ENCODE data around the gene ZDHHC19.
A peak's percentile ranks its signal among the peaks of the same experiment; 100 is the strongest.
"Not testable (repeated sequence)": the region's sequence is repeated elsewhere in the genome, so short reads cannot be mapped to it uniquely, and the experiment has no call there.

Gene ZDHHC19

DNA sequence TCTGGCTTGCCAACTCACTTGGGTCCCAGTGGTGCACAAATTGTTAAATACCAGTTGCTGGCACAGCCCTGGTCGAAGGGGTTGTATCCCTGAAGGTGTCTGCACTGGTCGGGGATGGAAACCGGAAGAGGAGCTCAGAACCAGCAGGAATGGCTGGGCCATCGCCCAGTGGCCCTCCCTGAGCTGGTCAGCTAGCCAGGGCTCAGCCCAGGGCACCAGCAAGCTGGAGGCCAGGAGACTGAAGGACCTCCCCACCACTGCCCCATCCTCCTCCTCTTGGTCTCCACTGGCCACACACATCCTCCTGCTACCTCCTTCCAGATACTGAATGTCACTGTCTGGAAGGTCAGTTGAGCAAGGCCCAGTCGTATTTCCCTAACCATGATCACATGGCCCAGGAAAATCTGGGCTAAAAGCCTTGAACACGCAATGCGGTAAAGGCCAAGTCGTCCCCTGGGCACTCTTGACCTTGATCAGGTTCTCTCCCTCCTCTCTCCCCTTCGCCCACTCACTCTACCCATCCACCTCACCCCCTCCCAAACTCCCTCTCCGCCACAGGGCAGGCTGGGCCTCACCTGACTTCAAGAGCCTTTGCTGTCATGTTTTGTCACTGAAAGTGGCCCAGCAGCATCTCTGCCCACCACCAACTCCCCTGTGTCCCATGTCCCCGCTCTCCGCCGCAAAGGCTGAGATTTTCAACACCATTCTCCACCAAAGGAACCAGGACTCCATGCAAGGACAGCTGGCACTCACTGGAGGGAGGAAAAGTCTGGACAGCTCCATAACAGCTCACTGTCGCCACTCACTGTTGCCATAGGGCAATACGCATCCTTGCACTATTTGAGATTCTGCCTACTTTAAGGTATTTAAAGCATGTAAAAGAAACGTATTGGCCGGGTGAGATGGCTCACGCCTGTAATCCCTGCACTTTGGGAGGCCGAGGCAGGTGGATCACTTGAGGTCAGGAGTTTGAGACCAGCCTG, 12.1 kb downstream of the ZDHHC19 start:
- peak; percentile 58 for DNase-seq

DNA sequence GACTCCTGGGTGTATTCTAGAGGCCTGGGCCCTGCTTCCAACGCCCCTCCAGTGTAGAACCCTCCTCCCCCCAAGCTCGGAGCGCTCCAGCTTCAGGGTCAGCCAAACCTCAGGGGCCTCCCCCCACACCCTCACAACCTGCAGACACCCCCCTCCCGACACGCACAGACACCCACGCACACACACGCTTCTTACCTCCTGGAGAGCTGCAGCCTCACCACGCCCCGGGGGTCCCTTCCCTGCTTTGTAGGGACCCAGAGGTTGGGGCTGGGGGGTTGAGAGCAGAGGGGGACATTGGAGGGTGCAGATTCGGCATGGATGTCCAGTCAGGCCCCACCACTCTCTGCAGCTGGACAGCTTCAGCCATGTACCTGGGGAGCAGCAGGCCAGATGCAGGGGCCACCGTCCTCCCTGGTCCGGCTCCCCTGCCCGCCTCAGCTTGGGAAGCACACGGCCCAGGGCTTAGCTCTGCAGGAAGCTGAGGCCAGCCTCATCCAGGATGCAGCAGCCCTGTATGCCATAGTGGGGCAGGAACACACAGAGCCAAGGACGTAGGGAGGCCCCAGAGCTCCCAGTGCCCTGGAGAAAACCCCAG, 13.0 kb downstream of the ZDHHC19 start:
- no peak for DNase-seq

DNA sequence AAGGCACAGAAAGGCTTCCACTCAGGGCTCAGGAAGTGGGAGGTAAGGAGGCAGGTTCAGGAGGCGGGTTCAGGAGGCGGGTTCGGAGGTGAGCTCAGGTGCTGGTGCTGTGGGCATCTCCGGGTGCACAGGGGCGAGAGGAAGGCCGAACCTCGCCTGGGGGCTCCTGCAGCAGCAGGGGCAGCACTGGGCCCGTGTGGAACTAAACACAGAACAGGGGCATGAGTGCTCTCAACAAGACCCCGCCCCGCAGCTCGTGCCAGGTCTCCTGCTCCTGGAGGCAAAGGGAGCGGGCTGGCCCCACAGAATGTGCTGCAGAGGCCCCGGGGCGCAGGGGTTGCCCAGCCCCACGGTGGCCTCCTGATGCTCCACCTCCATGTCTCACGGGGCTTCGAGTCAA, 13.7 kb downstream of the ZDHHC19 start:
- DNase-seq: no peak

DNA sequence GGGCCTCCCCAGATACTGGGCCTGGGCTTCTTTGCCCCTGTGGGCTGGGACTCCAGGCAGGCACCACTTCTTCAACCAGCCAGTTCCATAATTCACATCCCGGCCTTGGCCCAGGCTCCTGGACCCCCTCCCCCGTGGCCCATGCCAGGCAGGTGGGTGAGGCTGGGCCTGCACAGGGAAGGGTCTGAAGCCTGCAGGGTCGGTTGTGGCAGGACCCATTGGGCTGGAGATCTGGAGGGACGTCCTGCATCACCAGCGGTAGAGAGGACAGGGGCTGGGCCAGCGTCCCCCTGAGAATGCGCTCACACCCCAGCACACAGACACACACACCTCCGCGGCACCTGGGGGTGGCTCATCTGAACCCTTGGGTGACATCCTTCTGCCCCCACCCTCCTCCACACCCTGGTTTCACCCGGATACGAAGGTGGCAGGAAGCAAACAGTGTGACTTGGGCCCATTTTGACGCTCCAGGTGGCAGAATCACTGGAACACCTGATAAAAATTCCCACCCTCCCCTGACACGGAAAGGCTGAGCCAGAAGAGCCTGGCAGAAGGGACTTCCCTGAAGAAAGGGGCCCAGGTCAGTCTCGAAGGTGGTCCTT, 15.4 kb downstream of the ZDHHC19 start:
- no peak for DNase-seq

DNA sequence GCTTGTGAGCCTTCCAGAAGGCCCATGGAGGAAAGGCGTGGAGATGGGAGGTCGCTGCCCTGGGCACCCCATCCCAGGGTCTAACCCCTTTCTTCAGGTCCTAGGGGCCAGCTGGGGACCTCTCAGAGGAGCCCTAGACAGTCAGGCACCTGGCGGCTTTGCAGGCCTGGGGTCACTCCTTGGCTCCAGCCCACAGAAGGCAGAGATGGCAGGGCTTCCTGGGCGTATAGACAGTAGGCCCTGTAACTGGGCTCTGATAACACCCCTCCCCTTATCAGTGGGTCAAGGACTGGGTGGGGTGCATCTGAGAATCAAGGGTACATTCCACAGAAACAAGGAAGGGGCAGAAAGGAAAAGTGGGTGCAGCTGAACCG, 16.7 kb downstream of the ZDHHC19 start:
- DNase-seq: peak; percentile 83

DNA sequence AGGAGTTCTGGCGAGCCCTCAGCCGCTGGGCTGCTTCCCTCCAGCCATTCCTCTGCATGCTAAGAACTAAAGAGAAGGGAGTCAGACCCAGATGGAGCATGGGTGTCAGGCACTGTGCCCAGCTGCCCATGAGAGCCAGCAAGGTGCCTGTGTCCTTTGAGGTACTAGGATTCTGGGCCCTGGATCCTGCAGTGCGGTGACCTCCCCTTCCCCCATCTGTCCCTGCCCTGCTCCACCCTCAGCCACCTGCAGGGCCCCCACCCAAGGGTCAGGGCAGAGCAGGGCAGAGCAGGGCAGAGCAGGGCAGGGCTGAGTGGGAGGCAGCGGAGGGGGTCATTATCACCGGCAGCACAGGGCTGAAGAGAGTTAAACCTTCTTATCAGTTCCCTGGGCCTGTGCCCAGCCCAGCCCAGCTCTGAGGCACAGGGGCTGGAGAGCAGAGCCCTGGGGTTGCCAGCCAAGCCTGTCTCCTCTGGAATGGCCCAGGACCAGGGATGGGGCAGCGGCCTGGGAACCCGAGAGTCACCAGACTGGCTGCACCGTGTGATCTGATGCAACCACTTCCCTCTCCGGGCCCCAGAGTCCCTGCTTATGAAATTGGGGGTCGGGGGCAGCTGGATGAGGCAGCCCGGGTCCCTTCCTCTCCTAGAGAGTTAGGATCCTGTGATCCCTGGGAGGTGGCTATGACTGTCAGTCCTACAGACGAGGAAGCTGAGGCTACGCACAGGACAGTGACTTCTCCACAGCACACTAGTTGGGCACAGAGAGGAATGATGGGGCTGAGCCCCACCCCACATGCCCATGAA, 17.3 kb downstream of the ZDHHC19 start:
- DNase-seq: peak; percentile 97

DNA sequence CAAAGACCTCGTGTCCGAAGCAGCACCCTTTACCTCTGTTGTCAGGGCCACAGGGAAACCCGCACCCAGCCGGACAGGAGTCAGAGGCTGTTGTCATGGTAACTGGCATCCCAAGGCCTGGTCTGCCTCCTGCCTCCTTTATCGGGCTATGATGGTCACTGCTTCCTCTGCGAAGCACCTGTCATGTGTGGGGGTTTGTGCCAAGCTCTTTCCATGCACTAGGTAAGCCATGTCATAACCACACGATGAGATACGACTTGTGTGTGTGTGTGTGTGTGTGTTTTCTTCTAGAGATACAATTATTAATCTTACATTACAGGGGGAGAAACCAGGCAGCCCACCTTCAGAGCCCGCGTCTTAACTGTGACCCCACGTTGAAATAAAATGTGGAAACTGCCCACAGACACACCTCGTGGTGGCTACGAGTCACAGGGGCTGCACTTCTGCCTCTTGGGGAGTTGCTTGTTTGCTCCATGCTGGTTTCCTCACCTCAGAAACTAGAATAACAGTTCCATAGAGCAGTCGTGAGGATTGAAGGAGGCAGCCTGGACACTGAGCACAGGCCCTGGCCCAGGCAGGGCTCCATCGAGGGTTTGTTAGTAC, 18.0 kb downstream of the ZDHHC19 start:
- DNase-seq: peak; percentile 64

DNA sequence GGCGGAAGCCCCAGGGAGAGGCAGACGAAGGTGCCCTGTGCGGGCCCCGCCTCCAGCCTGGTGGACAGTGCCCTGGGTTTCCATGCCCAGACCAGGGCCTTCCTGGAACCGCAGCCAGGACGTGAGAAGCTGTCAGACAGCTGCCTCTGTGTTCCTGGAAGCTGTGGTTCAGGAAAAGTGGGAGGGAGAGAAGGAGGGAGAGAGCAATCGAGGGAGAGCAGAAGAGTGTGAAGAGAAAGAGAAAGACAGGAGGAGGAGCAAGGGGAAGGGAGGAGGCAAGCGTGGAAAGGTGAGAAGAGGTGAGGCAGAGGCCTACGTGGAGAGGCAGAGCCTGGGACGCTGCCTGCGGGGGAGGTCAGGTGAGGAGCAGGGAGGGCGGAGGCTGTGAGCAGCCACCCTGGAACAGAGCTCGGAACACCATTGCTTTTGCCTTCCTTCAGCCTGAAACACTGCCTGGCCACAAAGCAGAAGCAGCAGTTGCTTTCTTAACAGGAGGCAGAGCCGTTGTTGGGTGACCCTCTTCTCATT, 18.6 kb downstream of the ZDHHC19 start:
- peak; percentile 68 for DNase-seq

DNA sequence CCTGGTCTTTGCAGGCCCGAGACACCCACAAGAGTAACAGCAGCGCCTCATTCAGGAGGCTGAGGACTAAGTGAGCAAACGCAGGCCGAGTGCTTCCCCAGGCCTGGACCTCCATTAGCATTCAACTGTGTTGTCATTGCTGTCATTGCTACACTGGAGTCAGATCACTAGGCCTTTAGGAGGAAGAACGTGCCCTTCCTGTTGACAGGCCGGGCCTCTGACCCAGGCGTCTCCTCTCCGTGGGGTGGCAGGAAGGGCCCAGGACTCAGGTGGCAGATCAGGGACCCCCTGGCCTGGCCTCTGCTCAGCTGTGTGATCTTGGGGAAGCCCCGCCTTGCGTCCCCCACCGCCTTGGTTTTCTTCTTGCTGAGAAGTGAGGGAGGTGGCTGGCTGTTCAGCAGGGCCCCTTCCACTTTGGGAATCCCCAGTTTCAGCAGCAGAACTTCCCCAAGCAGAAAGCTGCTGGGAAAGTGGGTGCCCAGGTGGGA, 19.1 kb downstream of the ZDHHC19 start:
- DNase-seq: peak; percentile 74

DNA sequence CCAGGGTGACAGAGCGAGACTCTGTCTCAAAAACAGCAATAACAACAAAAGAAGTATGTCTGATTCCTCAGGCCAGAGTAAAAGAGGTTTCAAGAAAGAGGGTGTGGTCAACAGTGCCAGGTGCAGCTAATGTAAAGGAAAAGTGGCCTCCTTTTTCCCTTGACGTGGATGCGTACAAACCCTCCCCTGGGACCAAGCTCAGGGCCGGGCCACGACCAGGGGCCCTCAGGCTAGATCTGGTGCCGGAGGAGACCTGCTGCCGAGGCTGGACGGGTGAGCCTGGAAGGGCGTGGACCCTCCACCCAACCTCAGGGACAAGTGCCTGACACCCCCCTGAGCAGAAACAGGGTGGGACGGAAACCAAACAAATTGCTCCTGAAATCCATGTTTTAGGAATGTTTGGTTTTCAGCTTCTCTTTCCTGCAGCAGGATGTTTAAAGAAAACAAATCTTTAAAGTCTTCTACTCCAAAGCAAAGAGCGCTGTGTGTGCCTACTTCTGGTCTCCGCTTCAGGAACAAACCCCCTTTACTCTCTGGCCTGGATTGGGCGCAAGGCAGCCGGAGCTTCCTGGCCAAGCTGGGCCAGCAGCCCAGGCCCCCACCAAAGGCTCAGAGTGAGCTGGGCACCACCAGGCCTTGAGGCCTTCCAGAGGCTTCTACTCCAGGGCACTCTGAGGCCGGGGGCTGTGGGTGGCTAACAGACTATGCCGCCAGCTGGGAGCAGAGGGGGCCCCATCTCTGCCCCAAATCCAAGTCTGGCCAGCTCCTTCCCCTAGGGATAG, 21.4 kb downstream of the ZDHHC19 start:
- no peak for DNase-seq

DNA sequence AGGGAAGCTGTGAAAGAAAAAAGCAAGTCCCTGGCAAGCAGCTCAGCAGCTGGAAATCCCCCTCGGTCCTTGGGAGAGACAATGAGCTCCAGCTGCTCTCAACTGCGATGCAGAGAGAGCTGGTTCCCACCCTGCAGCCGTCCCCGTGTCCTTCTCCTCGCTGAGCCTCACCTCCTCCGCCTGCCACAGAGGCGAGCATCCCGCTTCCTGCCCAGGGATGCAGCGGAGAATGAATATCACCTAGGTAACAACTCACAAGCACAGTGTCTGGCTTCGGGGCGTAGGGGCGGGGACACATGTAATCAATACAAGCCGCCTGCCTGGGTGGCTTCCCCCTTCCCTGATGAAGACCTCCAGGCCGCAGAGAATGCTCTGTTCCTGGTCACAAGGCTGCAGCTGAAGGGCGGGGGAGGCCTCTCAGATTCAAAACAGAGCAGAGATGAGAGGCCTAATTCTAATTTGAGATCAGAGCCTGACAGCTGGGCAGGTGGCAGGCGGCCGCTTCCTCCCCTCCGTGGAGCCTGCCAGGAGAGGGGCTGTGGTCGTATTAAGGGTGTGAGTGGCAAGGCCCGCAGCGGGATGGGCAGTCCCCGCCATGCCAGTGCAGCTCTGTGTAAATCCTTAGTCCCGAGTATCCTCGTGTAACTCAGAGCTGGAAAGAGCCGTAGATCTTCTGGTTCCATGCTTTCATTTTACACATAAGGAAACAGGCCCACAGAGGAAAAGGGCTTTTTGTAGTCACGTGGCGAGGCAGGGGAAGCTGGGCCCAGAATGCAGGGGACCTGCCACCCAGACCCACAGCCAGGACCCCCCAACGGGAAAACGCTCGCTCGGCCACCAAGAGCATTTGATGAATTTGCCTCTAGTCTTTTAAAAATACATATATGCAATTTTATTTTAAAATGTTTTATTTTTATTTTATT, 24.3 kb downstream of the ZDHHC19 start:
- peak; percentile 87 for DNase-seq

DNA sequence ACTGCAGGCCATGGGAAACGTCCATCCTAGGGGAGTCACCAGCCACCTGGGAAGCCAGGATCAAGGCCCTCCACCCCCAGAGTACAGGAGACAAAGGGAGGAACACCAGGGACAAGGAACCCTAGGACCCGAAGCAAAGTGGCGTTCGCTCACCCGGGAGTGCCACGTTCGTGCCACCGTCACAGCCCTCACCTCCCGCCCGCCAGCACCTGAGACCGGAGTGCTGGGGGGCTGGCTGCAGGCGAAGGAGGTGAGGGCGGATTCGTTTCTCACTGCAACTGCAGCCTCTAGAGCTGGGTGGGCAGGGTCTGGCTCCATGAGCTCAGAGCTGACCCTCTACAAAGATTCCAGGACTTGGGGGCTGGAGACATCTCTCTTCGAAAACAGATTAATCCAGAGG, 26.3 kb downstream of the ZDHHC19 start:
- DNase-seq: no peak

DNA sequence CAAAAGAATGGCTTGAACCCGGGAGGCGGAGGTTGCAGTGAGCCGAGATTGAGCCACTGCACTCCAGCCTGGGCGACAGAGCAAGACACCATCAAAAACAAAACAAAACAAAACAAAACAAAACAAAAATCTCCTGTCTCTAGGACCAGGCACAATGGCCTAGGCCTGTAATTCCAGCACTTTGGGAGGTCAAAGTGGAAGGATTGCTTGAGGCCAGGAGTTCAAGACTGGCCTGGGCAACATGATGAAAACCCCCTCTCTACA, 27.1 kb downstream of the ZDHHC19 start:
- not testable (repeated sequence) for DNase-seq

DNA sequence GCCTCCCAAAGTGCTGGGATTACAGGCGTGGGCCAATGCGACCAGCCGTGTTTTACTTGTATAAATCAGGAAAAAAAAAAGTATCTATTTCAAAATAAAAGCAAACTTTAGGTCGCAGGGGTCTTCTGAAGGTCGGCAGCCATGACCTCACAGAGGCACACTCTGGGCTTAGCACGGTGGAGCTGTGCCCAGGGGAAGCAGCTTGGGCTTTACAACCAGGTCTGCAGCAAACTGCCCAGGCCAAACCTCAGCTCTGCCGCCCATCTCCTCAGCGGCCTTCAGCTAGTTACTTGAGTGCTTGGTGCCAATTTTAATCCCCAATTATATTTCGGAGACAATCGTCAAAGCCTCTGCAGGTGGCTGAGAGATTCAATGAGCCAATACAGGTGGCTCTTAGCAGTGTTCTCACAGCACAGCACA, 30.1 kb downstream of the ZDHHC19 start:
- DNase-seq: peak; percentile 48

DNA sequence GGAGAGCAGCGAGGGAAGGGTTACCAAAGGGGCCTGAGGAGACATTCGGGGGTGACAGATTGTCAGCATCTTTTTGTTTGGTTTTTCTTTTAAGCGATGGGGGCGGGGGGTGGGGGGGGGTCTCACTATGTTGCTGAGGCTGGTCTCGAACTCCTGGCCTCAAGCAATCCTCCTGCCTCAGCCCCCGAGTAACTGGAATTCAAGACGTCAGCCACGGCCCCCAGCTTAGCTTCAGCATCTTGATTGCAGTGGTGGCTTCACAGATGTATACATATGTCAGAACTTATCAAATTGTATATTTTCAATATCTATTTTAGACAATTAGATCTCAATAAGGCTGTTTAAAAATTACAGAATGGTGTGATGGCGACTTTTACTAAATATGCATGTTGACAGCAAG, 30.9 kb downstream of the ZDHHC19 start:
- no peak for DNase-seq

DNA sequence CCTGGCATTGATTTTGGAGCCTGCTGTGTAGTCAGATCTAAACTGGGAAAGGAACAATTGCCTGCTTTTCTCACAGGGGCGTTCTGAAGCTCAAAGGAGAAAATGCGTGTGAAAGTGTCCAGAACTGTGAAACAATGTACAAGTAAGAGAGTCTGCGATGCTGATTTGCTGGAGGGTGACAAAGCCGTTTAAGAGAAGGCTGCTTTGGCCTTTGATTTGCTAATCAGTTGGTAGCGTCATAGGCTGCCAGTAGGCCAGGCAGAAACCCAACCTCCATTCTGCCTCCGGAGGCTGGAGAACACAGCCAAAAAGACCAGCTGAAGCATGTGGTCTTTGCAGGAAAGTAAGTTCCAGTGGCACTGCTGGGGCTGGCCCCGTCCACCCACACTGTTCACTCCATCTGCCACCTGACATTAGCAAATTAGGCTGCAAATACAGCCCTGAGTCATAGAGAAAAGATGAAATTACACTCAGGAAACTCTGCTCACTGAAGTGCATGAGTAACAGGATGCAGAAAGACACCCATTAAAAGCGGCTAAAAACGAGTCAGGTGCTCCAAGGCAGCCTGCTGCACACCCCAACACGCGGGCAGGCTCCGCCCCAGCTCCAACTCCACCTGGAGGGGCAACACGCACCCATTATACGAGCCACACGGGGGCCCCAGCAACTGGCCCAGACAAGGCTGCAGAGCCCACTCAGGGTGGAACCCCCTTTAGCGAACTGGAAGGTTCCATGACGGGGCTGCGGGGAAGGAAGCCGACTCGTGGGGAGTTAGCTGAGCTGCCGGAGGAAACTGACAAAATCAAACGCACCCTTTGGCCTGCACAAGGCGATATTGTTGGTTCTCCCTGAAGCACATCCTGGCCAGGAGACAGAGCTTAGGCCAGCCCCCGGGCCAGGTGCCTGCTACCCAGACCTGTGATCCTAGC, 31.6 kb downstream of the ZDHHC19 start:
- peak; percentile 90 for DNase-seq

DNA sequence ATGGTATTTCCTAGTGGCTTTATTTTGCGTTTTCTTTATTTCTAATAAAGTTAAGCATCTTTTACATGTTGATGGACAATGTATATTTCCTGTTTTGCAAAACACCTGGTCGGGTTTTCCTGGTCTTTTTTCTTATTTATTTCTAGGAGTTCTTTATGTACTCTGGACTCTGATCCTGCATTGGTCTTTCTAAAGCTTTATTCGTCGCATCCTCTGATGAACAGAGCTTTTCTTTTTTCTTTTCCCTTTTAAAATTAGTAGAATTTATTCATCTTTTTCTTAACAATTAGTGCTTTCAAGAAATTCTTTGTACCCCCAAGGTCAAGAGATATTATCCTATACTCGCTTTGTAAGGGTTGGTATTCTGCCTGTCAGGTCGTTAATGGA, 32.2 kb downstream of the ZDHHC19 start:
- no peak for DNase-seq

DNA sequence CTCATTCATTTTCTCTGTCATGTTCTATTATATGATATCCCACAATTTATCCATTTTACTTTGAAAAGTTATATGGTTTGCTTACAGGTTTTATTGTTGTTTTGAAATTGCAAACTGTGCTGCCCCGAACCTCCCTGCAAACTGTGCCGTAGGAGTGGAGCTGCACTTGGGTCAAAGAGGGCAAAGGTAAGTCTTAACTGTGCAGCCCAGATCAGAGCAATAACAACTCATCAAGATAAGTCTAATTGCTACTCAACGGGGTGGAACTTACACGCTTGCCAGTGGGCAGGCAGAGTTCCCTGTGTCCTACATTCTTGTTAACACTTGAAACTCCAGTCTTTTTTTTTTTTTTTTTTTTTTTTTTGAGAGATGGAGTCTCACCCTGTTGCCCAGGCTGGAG, 33.2 kb downstream of the ZDHHC19 start:
- DNase-seq: no peak

DNA sequence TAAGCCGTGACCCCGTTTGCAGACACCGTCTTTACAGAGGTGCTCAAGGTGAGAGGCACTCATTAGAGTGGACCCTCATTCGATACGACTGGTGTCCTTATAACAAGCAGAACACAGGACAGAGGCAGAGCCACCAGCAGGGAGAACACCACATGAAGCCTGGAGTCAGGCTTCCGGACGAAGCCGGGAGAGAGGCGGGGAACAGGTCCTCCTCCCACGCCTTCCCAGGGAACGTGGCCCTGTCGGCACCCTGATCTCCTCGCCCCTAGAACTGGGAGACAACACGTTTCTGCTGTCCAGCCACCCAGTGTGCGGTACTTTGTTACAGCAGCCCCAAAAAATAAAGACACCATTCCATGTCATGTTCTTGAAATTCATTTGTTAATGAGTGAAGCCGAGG, 33.6 kb downstream of the ZDHHC19 start:
- no peak for DNase-seq
